ENCODE measurements around the gene SPTBN4.

- peak; percentile 81 to 95 (median 92) for TF ChIP-seq CTCF (IDR thresholded peaks at IDR 0.05 in 8 of 11, conservative IDR thresholded peaks at IDR 0.05 in 3 of 11)
- peak; percentile 92 to 96 (median 95) for TF ChIP-seq POLR2AphosphoS5 (IDR thresholded peaks at IDR 0.05)
- peak; percentile 19 to 69 (median 41) for TF ChIP-seq POLR2A (IDR thresholded peaks at IDR 0.05)
These were observed 45.7 kb upstream of the SPTBN4 start for GRCh38 chr19:40420766-40421765.
